ENCODE measurements around the gene FBXL14. TPM values are rescaled to one million over a fixed set of nuclear protein-coding genes. Genes with fewer than 3 reads are reported as not detected.

FBXL14 gene
- total and polyA plus RNA-seq, 10 donors: 1.9 to 21.4 (median 18.7) TPM

GRCh38 chr12:1581973-1582708, 12.2 kb downstream of the FBXL14 start:
- peaks cover 0 to 29% (median 14%) of the 10 kb centered on the region in 6 donors for H3K4me1 ChIP-seq
- no peak overlapping the region for H3K27ac ChIP-seq
- no peaks in the 10 kb centered on the region for H3K27me3 ChIP-seq (replicated peaks in 1 of 7)
- no peak for TF ChIP-seq CTCF (IDR thresholded peaks at IDR 0.05 in 8 of 11, conservative IDR thresholded peaks at IDR 0.05 in 3 of 11)
- TF ChIP-seq POLR2A (IDR thresholded peaks at IDR 0.05): no peak
- no peak for TF ChIP-seq POLR2AphosphoS5 (IDR thresholded peaks at IDR 0.05)
- peaks cover 0 to 24% (median 4%) of the 10 kb centered on the region in 6 donors for H3K36me3 ChIP-seq
- intact Hi-C loops (cut with DNase I; ENCODE audit: low total_unique reads): loop anchor here (5.0 kb wide), 1 partner anchor 465 kb away; no protein-coding TSS in a partner anchor
- DNase-seq: no peak
- WGBS, 5 donors: 79 to 92% (median 84%) methylated on average over 11 of the region's 11 CpGs
- H3K9me3 ChIP-seq: no peaks in the 10 kb centered on the region
- no peak overlapping the region for H3K4me3 ChIP-seq

- Histone ChIP-seq H3K36me3 (peaks cover 0 to 8% (median 0%) of the 10 kb centered on the region in 6 donors), H3K9me3 (no peaks in the 10 kb centered on the region), H3K4me3 (no peak overlapping the region), H3K4me1 (peaks cover 0 to 40% (median 20%) of the 10 kb centered on the region in 6 donors), H3K27ac (no peak overlapping the region), H3K27me3 (replicated peaks in 1 of 7) (no peaks in the 10 kb centered on the region)
- no peak for DNase-seq
- intact Hi-C loops (cut with DNase I; ENCODE audit: low total_unique reads): loop anchor here (5.0 kb wide), 1 partner anchor 463 kb away; no protein-coding TSS in a partner anchor
- 94 to 98% (median 95%) methylated on average over 3 of the region's 3 CpGs for WGBS, 5 donors
- no peak for TF ChIP-seq POLR2A (IDR thresholded peaks at IDR 0.05)
- no peak for TF ChIP-seq POLR2AphosphoS5 (IDR thresholded peaks at IDR 0.05)
- TF ChIP-seq CTCF (IDR thresholded peaks at IDR 0.05 in 8 of 11, conservative IDR thresholded peaks at IDR 0.05 in 3 of 11): no peak
These were observed 13.9 kb downstream of the FBXL14 start for GRCh38 chr12:1580526-1580925.

- H3K27ac ChIP-seq: no peak overlapping the region
- peaks cover 0 to 47% (median 20%) of the 10 kb centered on the region in 6 donors for H3K4me1 ChIP-seq
- DNase-seq: no peak
- WGBS, 5 donors: 86 to 90% (median 89%) methylated on average over 11 of the region's 11 CpGs
- H3K27me3 ChIP-seq (replicated peaks in 1 of 7): no peaks in the 10 kb centered on the region
- TF ChIP-seq POLR2A (IDR thresholded peaks at IDR 0.05) (no peak), CTCF (IDR thresholded peaks at IDR 0.05 in 8 of 11, conservative IDR thresholded peaks at IDR 0.05 in 3 of 11) (no peak), POLR2AphosphoS5 (IDR thresholded peaks at IDR 0.05) (no peak)
- H3K36me3 ChIP-seq: peaks cover 0 to 8% (median 0%) of the 10 kb centered on the region in 6 donors
- no peaks in the 10 kb centered on the region for H3K9me3 ChIP-seq
- intact Hi-C loops (cut with DNase I; ENCODE audit: low total_unique reads): loop anchor here (5.0 kb wide), 1 partner anchor 463 kb away; no protein-coding TSS in a partner anchor
- H3K4me3 ChIP-seq: no peak overlapping the region
These were observed 14.5 kb downstream of the FBXL14 start for GRCh38 chr12:1579651-1580435.
